T-helper 1 cell (primary cell): ENCODE results near the gene PDCD1.
"Not testable (repeated sequence)": the region's sequence is repeated elsewhere in the genome, so short reads cannot be mapped to it uniquely, and the experiment has no call there.

Source experiments
- DNase-seq, 5 donors: peaks; one replicate each; pipeline ENCODE4 v3.0.0-alpha.2; 2012 to 2020

PDCD1 gene

DNA sequence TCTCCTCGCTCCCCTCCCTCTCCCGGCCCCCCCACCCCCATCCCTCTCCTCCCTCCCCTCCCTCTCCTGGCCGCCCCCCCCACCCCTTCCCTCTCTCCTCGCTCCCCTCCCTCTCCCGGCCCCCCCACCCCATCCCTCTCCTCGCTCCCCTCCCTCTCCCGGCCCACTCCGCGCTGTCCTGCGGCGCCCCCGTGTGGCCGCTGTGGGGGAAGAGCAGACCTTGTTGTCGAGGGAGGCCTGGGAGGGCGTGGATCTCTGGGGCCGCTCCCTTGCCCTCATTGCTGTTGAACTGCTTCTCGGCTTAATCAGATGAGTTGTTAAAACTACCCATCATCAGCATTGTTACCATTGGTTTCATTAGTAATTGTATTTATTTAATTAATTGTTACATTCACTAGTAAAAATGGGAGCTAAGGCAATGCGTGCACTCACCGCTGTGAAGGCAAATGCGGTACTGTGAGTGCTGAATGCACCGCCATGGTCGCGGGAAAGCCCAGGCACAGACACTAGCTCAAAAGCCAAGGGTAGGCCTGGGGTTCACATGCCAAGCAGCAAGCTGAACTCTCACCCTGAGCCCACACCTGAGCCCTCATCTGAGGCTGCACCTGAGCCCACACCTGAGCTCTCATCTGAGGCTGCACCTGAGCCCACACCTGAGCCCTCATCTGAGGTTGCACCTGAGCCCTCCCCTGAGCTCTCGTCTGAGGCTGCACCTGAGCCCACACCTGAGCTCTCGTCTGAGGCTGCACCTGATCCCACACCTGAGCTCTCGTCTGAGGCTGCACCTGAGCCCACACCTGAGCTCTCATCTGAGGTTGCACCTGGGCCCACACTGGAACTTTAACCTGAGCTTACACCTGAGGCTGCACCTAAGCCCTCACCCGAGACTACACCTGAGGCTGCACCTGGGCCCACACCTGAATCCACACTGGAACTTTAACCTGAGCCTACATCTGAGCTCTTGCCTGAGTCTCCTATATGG lies 19.6 kb upstream of the PDCD1 start:
- DNase-seq = peak; percentile 61 to 76 (median 67)

DNA sequence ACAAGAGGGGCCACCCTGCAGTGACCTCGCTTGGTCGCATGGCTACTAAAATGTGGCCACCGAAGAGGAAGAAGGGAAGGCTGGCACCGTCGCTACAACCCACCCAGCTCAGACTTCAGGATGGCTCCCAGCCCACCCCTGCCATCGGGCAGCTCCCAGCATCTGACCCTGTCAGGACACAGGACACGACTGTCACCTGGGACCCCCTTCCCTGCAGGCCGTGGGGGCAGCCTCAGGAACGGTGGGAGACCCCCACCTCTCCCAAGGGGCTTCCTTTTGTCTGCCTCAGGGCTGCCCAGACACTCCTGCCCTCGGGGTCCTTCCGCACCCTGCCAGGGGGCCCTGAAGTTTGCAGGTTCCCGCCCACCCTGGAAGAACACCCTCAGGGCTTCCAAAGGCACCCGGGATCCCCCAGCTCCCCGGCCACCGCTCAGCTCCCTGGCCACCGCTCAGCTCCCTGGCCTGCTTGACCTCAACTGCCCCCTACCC lies 18.5 kb upstream of the PDCD1 start:
- DNase-seq = no peak

DNA sequence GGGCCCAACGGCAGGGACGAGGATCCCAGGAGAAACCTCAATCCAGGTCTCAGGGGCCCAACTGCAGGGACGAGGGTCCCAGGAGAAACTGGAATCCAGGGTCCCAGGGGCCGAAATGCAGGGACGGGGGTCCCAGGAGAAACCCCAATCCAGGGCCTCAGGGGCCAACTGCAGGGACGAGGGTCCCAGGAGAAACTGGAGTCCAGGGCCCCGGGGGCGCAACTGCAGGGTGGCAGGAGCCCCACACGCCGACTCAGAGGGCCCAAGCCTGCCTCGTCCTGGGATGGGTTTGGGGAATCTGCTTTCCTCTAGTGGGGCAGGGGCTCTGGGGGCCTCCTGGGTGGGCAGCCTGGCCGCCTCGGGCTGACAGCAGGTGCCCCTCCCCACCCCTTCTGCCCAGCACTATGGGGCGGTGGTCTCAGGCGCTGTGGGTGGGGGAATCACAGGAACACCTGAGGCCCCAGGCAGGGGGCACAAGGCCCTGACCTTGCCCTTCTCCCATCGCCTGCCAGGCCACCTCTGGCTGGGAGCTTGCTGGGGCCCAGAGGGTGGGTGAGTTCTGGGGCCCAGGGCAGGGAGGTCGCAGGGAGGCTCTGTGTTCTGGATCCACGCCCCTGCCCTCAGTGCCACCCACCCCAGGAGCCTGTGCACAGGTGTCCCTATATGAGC lies 18.0 kb upstream of the PDCD1 start:
- no peak for DNase-seq

DNA sequence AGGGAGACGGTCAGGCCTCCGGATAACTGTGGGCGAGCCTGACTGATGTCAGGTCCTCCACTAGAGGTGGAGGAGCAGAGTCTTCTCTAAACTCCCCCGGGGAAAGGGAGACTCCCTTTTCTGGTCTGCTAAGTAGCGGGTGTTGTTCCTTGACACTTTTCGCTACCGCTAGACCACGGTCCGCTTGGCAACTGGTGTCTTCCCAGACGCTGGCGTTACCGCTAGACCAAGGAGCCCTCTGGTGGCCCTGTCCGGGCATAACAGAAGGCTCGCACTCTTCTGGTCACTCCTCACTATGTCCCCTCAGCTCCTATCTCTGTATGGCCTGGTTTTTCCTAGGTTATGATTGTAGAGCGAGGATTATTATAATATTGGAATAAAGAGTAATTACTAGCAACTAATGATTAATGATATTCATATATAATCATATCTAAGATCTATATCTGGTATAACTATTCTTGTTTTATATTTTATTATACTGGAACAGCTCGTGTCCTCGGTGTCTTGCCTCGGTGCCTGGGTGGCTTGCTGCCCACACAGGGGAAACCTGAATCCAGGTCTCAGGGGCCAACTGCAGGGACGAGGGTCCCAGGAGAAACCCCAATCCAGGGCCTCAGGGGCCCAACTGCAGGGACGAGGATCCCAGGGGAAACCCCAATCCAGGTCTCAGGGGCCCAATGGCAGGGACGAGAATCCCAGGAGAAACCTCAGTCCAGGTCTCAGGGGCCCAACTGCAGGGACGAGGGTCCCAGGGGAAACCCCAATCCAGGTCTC lies 17.2 kb upstream of the PDCD1 start:
- not testable (repeated sequence) for DNase-seq

DNA sequence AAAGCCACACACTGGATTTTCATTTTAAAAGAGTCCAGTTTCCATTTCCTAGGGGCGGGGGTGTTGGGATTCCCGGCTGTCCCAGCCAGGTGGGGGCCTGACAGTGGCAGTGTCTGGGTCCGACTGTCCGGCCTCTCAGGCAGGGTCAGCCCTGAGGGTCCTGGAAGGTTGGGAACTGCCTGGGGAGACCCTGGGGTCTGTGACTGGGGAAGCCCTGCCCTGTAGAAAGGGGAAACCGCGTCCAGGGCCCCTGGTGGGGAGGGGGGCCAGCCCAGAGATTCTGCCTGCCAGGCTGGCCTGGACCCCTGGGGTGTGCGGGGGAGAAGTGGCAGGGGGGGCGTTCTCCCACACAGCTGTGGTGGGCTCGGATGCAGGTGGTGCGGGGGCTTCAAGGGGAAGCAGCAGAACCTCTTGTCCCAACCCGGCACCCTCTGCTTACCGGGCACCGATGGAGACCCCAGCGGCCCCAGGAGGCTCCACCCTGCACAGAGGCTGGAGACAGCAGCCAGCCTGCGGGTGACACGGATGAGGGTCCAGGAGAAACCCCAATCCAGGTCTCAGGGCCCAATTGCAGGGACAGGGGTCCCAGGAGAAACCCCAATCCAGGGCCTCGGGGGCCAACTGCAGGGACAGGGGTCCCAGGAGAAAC lies 15.7 kb upstream of the PDCD1 start:
- DNase-seq = no peak

DNA sequence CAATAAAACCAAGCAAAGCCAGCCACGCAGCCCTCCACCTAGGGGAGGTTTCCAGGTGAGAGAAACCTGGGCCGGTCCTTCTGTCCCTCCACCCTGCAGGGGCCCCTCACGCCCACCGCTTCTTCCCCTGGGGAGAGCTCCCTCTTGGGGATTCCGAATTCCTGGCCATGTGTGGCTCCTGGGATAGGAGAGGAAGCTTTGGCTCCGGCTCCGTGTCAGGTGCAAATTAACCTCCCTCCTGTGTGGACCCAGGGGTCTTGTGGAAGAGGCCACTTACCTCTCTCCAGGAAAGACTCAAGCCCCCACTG lies 15.1 kb upstream of the PDCD1 start:
- no peak for DNase-seq

DNA sequence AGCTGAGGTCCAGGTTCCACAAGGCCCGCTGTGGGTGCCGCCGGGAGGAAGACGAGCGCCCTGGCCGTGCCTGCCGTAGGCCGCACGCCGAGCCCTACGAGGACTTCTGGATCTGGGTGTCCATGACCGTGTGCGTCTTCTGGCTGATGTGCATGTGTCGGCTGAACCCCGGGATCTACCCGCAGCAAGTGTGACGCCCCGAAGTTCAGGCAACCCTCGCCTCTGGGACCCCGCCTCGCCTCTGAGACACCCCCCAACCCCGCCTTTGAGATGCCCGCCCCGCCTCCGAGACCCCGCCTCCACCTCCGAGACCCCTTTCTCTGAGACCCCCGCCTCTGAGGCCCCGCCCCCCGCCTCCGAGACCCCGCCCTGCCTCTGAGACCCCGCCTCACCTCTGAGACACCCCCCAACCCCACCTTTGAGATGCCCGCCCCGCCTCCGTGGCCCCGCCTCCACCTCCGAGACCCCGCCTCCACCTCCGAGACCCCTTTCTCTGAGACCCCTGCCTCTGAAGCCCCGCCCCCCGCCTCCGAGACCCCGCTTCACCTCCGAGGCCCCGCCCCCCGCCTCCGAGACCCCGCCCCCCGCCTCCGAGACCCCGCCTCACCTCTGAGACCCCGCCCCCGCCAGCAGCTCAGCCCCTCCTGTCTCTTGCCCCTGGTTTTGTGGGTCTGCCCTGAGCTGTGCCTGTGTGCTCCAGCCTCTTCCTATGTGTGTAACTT lies 14.5 kb upstream of the PDCD1 start:
- no peak for DNase-seq

DNA sequence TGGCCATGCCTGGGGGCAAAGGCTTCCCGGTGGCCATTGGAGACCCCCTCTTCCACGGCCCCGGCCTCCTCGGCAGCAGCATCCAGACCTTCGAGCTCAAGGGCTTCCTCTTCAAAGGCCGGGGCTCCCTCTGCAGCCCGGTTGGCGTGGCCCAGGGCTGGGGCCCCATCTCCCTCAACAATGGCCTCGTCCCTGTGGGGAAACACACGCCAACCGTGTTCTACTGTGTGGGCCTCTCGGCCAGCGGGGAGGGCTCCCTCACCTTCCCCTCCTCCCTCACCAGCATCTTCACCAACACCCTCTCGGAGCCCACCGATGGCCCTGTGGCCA lies 13.6 kb upstream of the PDCD1 start:
- no peak for DNase-seq

DNA sequence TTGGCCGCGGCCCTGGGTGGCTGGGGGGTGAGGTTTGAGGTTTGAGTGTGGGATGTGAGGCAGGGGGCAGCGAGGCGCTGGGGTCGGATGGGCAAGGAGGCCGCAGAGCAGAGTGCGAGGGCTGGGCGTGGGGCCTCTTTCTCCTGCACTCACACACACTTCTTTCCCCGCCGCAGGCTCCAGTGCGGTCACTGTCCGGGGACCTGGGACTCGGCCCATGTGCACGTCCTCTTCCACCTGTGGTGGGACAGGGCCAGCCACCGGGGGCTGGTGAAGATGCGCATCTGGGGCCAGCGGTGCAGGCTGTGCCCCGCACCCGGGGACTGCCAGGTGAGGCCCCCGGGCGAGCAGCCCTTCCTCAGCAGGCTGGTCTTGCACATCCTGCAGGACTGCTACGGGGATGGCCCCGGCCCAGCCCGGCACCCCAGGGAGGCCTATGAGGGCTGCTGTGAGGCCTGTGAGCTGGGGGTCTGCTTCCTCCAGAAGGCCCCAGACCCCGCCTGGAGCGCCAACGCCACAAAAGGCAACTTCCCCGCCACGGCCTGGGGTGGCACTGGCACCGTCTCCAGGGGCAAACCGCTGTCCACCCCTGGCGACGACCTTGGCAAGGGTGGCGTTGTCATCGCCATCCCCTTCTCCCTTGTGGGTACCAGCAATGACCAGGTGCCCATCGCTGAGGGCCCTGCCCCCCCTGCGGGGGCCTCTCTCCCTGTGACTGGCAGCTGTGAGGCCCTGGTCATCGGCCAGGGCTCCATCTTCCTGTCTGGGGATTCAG lies 13.0 kb upstream of the PDCD1 start:
- no peak for DNase-seq

DNA sequence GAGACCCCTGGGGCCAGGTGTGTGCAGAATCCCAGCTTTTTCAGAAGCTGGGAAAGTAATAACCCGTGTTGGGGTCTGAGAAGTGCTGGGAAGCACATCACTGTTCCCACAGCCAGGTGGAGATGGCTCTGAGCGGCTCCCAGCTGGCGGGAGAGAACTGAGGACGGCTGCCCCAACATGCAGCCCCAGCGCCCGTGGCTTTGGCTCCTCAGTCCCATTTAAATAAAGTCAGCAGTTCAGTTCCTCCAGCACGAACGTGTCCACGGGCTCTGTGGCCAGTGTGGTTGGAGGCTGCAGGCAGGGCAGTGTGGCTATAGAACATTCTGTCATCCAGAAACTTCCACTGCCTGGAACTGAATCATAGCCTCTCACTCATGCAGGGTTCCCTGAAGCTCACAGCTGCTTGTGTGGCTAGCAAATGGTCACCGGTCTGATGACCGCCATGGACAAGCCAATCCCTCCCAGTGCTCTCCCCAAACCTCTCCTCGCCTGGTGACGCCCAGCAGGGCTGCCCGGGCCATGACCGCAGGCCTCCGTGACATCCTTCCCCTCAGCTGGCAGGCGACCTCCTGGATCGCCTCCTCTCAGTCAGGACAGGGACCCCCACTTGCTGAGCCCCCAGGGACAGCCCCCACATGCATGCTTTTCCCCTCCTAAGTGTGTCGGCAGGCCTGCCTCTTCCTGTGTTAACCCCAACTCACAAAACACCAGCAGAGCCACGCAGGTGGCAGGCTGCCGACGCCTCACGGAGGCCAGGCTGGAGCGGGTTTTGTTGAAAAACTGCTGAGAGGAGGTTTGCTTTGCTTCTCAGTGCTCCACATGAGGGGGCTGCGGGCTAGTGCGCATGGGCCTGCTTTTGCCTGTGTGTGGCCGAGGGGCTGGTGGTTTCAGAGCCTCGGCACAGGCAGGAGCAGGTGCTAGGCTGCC lies 12.2 kb upstream of the PDCD1 start:
- DNase-seq = no peak

DNA sequence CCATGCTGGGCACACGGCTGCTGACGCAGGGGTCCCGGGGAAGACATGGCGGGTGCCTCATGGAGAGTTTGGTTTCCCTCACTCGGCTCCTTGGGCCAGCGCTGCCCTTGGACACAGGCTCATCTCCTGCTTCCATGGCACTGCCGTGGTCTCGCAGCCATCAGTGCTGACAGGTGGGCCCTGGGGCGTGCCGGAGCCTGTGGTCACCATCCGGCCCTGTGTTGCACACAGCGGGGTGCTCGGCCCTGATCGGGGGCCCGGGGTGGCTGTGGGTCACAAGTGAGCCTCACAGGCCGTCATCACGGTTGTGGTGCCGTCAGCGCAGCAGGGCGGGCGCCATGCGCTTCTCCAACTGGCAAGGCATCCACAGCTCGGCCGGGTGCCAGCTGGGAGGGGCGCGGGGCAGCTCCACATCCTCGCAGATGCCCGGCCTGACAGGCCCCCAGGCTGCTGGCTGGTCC lies 11.4 kb upstream of the PDCD1 start:
- DNase-seq = no peak

DNA sequence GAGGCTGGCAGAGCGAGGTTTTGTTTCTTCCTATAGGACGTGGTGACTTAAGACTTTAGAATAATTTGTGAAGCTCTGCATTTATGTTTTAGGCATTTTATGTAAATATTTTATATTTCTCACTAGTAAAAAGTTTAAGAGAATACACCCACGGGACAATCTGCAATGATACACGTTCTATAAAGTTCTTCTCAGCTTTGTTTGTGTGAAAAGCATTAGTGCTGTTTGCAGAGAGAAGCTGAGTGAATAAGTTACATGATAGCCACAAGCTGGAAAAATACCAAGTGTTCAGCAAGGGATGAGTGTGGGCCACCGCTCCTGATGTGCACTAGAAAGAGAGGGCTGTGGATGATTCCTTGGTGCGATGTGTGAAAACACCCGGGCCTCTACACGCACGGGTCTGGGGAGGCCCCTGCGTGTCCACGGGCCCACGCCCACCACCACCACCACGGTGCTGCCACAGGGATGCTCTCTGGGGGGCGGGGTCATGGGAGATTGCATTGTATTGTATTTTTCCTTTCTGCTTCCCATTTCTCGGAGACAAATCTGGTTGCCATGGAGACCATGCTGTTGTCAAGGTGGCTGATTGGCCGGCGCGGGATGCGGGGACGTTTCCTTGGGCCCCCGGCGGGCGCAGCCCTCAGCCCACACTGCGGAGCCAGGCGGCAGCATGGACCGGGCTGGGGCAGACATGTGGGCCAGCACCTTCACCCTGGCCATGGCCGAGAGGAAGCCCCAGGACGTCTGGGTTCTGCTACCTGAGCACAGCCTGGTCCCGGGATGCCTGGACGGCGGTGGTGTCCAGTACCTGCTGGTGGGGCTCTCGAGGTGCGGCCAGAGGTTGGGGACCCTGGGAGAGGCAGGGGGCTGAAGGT lies 10.6 kb upstream of the PDCD1 start, which contains the start of gene RTP5:
Gene RTP5 (plus strand): TSS at position 643 of the 875 bp plus-strand sequence. CDS start 28 bp downstream, at position 671.
- DNase-seq = no peak

DNA sequence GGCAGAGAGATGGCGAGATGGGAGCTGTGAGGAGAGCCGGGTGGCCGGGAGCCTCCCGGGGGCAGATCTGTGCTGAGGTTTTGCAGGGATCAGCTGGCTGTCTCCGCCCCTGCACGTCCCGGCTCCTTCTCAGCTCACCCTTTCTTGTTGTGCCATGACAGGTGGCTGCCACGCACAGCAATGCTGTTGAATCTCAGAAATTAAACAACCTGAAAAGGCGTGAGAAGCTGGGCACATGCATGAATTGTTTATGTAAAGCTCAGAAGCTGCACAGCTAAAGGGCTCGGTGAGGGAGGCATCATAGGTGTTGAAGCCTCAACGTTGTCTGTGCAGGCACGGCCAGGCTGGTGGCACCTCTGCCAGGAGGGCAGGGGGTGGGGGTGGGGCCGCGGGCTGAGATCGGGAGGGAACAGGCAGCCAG lies 10.0 kb upstream of the PDCD1 start:
- no peak for DNase-seq

DNA sequence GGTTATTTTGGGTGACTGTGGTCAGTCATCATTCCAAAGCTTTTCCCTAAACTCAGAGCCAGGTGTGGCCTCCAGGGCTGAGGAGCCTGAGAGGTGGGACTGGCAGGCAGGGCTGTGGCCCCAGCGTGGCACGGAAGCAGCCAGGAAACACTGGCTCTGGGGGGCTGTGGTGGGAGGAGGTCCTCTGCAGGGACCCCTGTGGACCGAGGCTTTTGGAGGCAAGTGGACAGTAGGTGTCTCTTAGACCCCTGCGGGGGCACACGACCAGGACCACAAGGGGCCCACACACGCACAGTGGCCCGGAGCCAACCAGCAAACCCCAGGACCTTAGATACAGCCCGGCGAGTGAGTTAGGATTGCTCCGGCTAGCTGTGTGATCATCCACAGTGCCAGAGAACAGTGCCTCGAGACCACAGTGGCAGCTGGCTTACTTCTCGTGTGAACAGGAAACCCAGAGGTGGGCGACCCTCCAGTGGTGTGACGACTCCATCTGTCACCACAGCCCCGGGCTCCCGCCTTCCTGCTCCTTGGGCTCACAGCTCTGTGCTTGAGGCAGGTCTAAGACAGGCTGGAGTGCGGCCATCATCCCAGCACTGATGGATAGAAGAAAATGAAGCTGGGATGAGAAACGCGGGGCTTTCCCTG lies 9.2 kb upstream of the PDCD1 start:
- peak in 3 of 5 donors; percentile 8 to 36 (median 29) for DNase-seq

DNA sequence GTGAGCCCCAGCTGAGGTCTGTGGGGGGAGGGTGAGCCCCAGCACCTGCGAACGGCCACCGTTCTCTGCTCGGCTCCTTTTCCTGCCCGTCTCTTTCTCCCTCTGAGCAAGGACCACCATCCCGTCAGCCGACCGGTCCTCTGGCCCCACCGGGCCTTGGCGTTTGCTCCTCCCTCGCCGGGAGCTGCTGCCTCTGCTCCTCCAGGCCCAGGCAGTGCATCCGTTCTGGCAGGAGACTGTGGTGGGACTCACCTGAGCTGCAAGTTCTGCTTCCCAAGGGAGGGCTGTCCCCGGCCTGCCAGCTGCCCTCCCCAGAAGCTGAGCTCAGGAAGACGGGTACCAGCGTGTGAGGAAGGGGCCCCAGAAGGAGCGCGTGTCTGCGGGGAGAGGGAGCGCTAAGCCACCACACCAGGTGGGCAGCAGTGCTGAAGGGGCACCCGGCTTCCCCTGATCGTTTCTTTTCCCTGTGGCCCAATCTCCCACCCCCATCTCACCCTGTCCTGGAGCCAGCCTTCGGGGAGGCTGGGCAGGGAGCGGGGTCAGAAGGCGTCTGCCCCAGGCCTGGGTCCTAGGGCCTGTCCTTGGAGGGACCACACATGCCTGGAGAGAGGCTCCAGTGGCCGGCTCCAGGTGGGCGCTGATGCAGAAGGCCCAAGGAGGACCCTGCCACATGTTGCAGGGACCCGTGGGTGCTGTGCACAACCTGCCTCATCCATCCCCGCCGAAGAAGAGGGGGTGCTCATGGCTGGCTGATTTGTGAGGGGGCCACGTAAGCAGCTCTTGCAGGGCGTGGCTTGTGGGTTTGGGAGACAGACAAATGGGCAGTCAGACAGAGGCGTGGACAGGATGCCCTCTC lies 8.3 kb upstream of the PDCD1 start:
- no peak for DNase-seq

DNA sequence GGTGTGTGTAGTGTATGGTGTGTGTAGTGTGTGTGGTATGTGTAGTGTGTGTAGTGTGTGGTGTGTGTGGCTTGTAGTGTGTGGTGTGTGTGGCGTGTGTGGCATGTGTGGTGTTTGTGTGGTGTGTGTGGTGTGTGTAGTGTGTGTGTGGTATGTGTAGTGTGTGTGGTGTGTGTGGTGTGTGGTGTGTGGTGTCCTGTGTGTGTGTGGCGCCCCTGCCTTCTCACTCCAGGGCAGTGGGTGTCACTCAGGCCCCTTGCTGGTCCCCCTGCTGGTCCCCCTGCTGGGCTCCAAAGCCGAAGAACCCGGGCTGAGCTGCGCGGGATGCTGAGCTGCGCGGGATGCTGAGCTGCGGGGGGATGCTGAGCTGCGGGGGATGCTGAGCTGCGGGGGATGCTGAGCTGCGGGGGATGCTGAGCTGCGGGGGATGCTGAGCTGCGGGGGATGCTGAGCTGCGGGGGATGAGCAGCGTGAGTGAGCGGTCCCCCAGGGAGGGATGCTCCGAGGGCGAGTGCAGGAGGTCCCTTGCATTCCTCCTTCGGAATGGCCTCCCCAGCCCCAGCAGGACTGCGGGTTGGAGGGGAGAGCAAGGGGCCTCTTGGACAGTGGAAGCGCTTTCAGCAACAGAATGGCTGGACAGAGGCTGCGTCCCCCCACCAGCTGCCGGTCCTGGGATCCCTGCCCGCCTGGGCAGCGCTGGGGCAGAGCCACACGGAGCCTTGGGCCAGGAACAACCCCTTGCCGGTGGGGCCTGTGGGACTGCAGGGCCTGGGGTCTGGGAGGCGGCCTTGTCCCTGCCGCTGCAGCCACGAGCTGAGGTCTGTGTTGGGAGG lies 7.5 kb upstream of the PDCD1 start:
- peak in 1 of 5 donors; percentile 44 for DNase-seq
